NB4 (cell line): ENCODE data around the gene CHAF1B.

ENCODE experiments used
- MAX ChIP-seq: IDR thresholded peaks from 2 replicates; pipeline ENCODE4 v1.6.1; 2011; ENCODE audit warnings: low read depth, low read length
- MYC ChIP-seq: IDR thresholded peaks from 2 replicates; pipeline ENCODE4 v1.6.1; 2011; ENCODE audit warnings: low read depth, low read length
- POLR2A ChIP-seq: IDR thresholded peaks from 2 replicates; pipeline ENCODE4 v1.6.1; 2011; ENCODE audit warnings: mild to moderate bottlenecking; ENCODE audit not compliant: insufficient read length; ENCODE audit errors: extremely low read depth
- TF ChIP-seq, protein P1 (sequence below): IDR thresholded peaks from one replicate; pipeline ENCODE4 v1.5.1; 2012; ENCODE audit warnings: low read depth, low read length

GRCh38 chr21:36436829-36437744, 51.9 kb downstream of the CHAF1B start:
- TF ChIP-seq, protein P1, sequence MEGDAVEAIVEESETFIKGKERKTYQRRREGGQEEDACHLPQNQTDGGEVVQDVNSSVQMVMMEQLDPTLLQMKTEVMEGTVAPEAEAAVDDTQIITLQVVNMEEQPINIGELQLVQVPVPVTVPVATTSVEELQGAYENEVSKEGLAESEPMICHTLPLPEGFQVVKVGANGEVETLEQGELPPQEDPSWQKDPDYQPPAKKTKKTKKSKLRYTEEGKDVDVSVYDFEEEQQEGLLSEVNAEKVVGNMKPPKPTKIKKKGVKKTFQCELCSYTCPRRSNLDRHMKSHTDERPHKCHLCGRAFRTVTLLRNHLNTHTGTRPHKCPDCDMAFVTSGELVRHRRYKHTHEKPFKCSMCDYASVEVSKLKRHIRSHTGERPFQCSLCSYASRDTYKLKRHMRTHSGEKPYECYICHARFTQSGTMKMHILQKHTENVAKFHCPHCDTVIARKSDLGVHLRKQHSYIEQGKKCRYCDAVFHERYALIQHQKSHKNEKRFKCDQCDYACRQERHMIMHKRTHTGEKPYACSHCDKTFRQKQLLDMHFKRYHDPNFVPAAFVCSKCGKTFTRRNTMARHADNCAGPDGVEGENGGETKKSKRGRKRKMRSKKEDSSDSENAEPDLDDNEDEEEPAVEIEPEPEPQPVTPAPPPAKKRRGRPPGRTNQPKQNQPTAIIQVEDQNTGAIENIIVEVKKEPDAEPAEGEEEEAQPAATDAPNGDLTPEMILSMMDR, result no peak
- TF ChIP-seq POLR2A (no peak), MAX (no peak), MYC (no peak)
